HG03439 (cell line): ENCODE data around the gene ACIN1.

Source experiments
- ATAC-seq: cut with Tn5 transposase; IDR thresholded peaks from one replicate; pipeline ENCODE4 v1.9.1; 2021; ENCODE audit warnings: mild to moderate bottlenecking, moderate library complexity; ENCODE audit not compliant: unreplicated experiment

ACIN1 gene

DNA sequence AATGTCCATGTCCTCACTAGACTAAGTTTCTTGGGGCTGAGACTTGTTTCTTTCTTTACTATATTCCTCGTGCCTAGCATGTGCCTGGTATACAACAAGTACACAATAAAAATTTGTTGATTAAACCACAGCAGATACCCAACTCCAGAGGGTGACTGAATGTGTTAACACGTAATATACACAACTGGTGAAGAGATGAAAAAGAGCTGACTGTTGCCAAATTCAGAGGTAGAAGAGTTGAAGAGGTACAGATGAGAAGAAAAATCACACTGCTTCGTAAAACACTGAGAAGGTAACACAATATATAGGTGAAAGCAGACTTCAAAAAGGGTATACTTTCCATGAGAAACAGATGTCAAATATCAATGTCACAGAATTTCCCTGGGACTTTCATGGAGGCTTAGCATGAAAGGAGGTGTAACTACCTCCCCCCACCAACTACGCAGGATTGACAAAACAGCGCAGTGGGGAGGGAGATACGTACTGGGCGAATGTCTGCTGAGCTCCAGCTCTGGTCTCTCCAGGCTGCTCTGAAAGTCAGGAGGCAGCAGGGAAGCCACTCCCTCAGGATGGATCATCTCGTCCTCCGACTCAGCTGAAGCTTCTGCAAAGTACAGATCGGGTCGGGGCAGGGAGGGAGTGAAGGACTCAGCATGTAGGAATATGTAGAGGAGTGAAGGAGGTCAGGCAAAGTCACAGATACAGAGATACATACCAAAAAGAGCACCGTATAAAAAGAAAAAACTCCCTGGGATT is 5.3 kb downstream of the ACIN1 start:
- no peak for ATAC-seq

DNA sequence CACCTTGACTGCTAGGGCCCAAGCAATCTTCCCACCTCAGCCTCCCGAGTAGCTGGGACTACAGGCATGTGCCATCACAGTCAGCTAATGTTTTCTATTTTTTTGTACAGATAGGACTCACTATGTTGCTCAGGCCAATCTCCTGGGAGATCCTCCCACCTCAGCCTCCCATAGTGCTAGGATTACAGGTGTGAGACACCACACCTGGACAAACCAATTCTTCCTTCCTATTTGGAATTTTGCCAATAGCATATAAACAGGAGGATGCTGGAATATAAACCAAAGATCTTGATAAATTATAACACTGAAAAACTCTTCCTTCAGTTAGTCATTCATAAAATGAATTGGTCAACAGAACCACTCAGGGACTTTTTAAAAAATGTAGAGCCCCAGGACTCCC is 8.4 kb downstream of the ACIN1 start:
- ATAC-seq = no peak

- no peak for ATAC-seq
Measured at GRCh38 chr14:23085458-23085857, 9.5 kb downstream of the ACIN1 start.

DNA sequence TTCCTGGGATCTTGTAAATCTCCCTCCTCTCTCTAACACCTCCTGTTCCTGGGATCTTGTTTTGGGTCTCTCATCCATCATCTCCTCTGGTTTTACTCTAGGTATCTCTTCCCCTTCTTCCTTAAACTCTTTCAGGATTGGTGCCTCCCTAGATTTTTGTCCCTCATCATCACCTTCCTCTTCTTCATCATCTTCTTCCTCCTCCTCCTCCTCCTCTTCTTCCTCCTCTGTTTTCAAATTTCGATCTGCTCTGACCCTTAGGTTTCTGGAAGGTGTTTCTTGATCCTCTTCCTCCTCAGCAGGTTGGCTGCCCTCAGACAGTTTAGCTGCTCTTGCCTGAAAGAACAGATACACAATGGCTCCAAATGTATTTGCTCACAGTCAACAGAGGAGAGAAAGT is 14.5 kb downstream of the ACIN1 start:
- no peak for ATAC-seq

- no peak for ATAC-seq
Measured at GRCh38 chr14:23079716-23080115, 15.2 kb downstream of the ACIN1 start.

DNA sequence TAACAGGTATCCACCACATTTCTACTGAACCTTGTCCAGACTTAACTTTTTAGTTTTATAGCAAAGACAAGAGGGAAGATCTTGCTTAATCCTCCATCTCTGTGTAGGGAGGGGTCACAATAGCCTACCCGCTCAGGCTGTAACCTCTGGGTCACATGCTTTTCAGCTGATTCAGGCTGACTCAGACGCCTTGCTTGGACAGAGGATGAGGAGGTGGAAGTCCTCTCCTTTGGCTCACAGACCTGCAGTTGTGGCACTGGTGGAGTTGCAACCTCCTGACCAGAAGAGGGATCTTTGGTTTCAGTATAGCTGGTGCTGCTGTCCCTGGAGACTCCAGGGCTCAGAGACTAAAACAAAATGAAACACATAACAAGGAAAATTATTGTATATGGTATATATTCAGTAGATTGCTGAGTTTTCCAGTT is 16.2 kb downstream of the ACIN1 start:
- no peak for ATAC-seq

- no peak for ATAC-seq
Measured at GRCh38 chr14:23077962-23078361, 17.0 kb downstream of the ACIN1 start.

- no peak for ATAC-seq
Measured at GRCh38 chr14:23076785-23077408, 18.0 kb downstream of the ACIN1 start.

DNA sequence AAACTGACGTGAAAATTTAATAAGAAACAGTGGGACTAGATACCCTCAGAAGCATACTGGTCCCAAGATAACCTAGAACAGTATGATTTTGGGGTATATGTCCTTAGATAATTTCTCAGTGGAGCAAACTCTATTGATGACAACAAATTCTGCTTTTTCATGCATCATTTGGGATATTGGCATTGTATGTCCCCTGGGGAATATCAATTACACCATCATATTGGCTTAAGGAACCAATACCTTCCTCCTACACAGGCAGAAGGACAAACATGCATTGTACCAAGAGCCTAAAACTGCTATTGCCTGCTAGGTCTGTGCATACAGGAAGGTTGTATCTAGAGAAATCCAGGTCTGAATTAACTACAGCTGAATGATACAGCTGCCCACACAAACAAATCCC is 20.0 kb downstream of the ACIN1 start:
- ATAC-seq = no peak

DNA sequence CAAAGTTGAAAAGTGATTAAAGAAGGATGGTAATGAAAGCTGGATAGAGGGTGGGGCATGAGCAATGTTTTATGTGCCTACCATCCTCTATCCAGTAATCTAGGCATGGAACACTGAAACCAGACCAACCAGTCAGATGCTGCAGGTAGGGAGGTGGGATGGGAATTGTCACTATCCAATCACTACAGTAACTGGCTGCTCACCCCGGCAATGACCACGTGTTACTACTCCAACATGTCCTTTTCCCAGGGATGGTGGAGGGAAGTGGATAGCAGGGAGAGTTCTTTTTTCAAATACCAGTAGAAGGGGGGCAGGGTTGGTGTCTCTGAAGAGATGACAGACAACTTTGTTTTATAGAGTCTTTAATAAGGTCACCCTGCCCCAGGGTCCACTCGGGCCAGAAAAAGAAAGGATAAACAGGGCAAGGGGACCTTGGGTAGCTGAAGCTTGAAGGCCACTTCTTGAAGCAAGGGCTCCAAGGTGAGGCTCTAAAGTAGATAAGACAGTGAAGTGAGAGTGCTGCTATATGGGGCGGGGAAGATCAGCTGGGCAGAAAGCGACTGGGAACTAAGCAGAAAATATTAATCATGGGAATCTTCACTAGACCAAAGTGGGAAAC is 22.9 kb downstream of the ACIN1 start:
- ATAC-seq = no peak

DNA sequence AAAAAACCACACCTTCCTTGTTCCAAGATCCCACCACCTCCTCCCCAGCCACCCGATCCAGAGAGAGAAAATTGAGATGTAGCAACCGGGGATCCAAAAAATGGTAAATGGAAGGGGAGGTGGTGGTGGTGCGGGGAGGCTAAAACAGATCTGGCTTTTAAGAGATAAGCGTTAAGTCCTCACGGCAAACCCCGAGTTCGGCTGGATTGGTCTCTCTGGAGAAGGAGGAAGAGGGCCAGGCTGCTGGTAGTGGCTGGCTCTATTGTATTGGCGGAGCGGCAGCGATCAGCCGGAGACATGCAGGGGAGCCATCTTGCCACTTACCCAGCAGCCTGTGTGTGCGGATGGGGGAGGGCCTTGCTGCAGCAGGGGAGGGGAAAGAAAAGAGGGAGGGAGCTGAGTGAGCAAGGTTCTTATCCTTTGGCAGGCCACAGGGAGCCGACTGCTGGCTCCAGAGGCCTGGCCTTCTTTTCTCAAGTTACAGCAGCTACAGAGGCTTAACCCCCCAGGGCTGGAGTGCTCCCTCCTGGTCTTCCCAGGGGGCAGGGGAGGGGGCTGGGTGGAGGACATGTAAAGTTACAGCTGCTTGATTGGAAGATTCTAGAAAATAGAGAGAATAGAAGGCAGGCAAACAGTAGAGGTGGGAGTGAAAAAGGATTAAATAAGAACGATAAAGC is 23.6 kb downstream of the ACIN1 start:
- peak; percentile 73 for ATAC-seq

DNA sequence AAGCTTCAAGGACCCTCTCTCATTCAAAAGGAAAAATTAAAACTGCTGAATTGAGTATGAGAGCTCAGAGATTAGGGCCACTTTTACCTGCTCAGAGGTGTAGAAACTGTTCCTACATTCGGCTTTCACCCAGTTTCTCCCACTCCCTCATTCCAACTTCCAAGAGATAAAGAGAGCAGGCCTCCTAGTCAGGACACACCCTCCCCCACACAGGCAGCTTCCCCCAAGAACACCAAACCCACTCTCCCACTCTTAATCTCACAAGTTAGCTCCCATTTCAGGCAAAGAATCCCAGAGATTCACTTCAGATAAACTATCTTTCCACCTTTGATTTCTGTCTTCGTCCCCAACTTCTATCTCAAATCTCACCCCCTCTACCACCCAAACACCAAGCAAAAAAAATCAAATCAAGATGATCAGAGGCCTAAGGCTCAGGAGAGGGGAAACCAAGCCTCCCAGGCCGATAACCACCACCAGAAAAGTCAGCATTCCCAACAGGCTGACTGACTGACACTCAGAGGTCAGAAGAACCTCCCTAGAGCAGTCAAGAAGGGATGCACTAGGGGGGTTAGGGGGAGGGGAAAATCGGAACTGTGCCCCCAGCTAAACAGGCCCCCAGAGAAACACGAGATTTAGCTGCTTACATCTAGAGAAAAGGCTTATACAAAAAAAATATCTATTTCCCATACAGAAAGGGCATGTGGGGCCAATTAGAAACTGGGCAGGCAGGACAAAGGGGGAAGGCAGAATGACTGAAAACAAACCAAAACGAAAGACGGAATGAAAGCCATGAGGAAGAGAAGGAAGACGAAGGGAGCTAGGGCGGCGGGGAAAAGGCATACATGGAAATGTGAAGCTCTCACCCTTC is 24.4 kb downstream of the ACIN1 start:
- ATAC-seq = no peak

DNA sequence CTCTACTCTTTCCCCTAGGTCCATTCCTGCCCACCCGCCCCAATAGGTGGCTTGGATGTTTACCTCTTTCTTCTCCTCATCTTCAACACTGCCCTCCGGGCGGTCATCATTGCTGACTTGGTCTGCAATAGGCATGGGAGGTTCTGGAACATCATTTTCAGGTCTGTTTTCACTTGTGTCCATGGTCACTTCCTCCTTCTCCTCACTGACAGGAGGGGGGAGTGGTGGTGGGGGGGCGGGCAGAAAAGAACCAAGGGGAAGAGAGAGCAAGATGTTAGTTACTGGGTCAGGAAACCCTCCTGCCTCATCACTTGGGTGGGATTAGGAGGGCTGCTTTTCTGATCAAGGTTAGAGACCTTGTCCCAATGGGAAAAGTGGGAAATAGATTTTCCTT is 25.5 kb downstream of the ACIN1 start:
- no peak for ATAC-seq

DNA sequence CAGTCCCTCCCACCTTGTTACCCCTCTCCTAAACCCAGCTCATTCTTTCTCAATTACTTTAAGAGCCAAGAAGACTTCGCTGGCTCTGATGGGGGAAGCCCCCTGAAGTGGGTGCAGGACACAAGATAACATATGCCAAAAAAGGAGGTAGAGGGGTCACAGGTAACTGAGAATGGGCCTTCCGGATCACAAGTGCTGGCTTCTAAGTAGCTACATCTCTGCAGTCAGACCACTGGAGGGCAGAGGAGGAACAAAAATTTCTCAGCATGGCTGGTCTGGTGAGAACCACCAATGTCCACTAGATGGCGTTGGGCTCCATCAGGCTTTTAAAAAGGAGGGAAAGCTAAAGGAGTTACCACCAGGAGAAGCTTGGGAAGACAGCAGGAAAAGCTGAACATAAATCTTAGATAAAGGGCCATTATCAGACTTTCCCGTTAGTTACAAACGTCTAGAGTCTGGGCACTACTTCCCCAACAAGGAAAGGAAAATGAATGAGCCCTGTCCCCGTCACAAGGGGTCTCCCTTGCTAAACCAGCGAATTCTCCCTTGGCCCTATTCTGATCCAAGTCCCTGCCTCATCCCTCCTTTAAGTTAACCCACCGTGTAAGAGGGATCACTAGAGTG is 26.0 kb downstream of the ACIN1 start:
- ATAC-seq = peak; percentile 67

GRCh38 chr14:23067847-23068788 is 26.8 kb downstream of the ACIN1 start:
- no peak for ATAC-seq

- no peak for ATAC-seq
Measured at GRCh38 chr14:23066855-23067744, 27.8 kb downstream of the ACIN1 start.

- no peak for ATAC-seq
Measured at GRCh38 chr14:23066368-23066767, 28.6 kb downstream of the ACIN1 start.

DNA sequence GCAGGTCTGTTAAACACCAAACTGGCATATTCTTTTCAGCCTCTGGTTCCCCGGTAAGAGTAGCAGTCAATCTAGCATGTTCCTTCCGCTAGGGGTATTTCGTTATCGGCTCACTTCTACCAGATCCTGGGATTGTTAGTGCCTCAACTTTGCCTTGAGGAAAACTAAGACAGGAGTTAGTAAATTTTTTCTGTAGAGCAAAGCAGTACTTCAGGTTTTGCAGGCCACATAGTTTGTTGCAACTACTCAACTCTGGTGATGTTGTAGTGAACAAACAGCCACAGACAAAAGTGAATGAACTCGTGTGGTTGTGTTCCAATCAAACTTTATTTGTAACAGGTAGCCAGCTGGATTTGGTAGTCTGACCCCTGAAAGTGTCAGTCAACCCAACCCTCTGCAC is 31.3 kb downstream of the ACIN1 start:
- ATAC-seq = no peak
